T-cell (primary cell): ENCODE measurements around the gene CDKN2AIP. TPM values are rescaled to one million over a fixed set of nuclear protein-coding genes. Genes with fewer than 3 reads are reported as not detected.
A peak's percentile ranks its signal among the peaks of the same experiment; 100 is the strongest.

ENCODE experiments used
- ATAC-seq, 4 experiments: fragments of 200-7000 bp in 3 of 4; fragments of 150-1000 bp in 1 of 4; cut with Tn5 transposase; replicated peaks in 1 of 4; 1 replicate in 3 of 4; 2 replicates in 1 of 4; pipeline ENCODE4 v1.10.0; 2021; ENCODE audit warnings: moderate library complexity in 3 of 4, mild to moderate bottlenecking in 2 of 4, moderate number of reproducible peaks in 1 of 4
- CTCF ChIA-PET, 2 donors: fragments of 300-600 bp; sonication (Branson Sonifier 250); formaldehyde crosslinking; loops; one replicate each; lab custom pipeline; 2022; ENCODE audit warnings: antibody characterized with exemption in 2 of 2; lab: Charles Lee
- POLR2A ChIA-PET, 2 donors: fragments of 300-600 bp; sonication (Branson Sonifier 250); formaldehyde crosslinking; loops; one replicate each; lab custom pipeline; 2022; ENCODE audit warnings: antibody characterized with exemption in 2 of 2; lab: Charles Lee
- DNase-seq, 35 experiments: peaks; one replicate each; pipeline versions ENCODE4 v3.0.0 to v3.0.0-alpha.2; 2013 to 2023
- H3K27ac ChIP-seq: one replicate; pipeline ENCODE4 v1.5.1; 2013; ENCODE audit warnings: low read length
- H3K27me3 ChIP-seq, 2 experiments: replicated peaks in 1 of 2; 1 replicate in 1 of 2; 2 replicates in 1 of 2; pipeline versions ENCODE4 v1.6.1 to v1.7.0; 2013; ENCODE audit warnings: low read length in 1 of 2, mixed read lengths in 1 of 2; ENCODE audit not compliant: control insufficient read depth in 2 of 2, insufficient read depth in 2 of 2; ENCODE audit errors: extremely low read depth in 1 of 2
- H3K36me3 ChIP-seq, 2 donors: 1 replicate in 1 of 2; 2 replicates in 1 of 2; pipeline versions ENCODE4 v1.6.1 to v1.7.0; 2013; ENCODE audit warnings: low read length in 1 of 2; ENCODE audit not compliant: control insufficient read depth in 2 of 2, insufficient read depth in 1 of 2; ENCODE audit errors: extremely low read depth in 1 of 2
- H3K4me1 ChIP-seq, 2 experiments: 1 replicate in 1 of 2; 2 replicates in 1 of 2; pipeline versions ENCODE4 v1.6.1 to v1.7.0; 2013; ENCODE audit warnings: low read length in 2 of 2, mixed read lengths in 1 of 2; ENCODE audit not compliant: insufficient read depth in 2 of 2, control insufficient read depth in 1 of 2; ENCODE audit errors: extremely low read depth in 1 of 2
- H3K4me3 ChIP-seq, 2 donors: 1 replicate in 1 of 2; 2 replicates in 1 of 2; pipeline versions ENCODE4 v1.5.1 to v1.7.0; 2013; ENCODE audit warnings: mild to moderate bottlenecking in 2 of 2, low read length in 1 of 2, moderate library complexity in 1 of 2; ENCODE audit not compliant: control insufficient read depth in 1 of 2; ENCODE audit errors: extremely low read depth in 1 of 2
- H3K9me3 ChIP-seq: 2 replicates; pipeline ENCODE4 v1.7.0; 2013
- H3K27ac Mint-ChIP-seq, 2 donors: one replicate each; pipeline ENCODE4 v1.8.0; 2020 to 2021; ENCODE audit warnings: mild to moderate bottlenecking in 2 of 2, mixed read lengths in 2 of 2
- H3K27me3 Mint-ChIP-seq, 2 donors: one replicate each; pipeline ENCODE4 v1.8.0; 2021 to 2022; ENCODE audit warnings: mixed read lengths in 2 of 2
- H3K36me3 Mint-ChIP-seq: one replicate; pipeline ENCODE4 v1.8.0; 2021; ENCODE audit warnings: mixed read lengths
- H3K4me1 Mint-ChIP-seq, 3 donors: one replicate each; pipeline ENCODE4 v1.8.0; 2020 to 2022; ENCODE audit warnings: mixed read lengths in 3 of 3, mild to moderate bottlenecking in 1 of 3
- H3K4me3 Mint-ChIP-seq, 3 donors: one replicate each; pipeline ENCODE4 v1.8.0; 2020 to 2022; ENCODE audit warnings: mild to moderate bottlenecking in 3 of 3, mixed read lengths in 3 of 3, moderate library complexity in 3 of 3
- H3K9me3 Mint-ChIP-seq, 3 donors: one replicate each; pipeline ENCODE4 v1.8.0; 2020 to 2022; ENCODE audit warnings: mixed read lengths in 3 of 3
- WGBS: methylation state at CpG from one replicate; pipeline ENCODE4 v1.1.5; 2013; ENCODE audit warnings: missing lambda C conversion rate; ENCODE audit not compliant: insufficient coverage; 5-methylcytosine and 5-hydroxymethylcytosine counted together
- total RNA-seq, 35 experiments: library from RNA in 6 of 35; stranded (reverse) in 6 of 35; fragments of 120-200 nt in 1 of 35; gene quantifications; one replicate each; pipeline versions ENCODE4 v1.2.1 to v1.2.4 and lab custom pipeline; 2013 to 2026

Gene CDKN2AIP
- total RNA-seq, 5 donors from 2014 or later (not counting 1 experiment from before 2014, with no cell fraction given), result 33.0 to 46.6 (median 42.7) TPM

GRCh38 chr4:183403961-183404360 is 40.5 kb upstream of the CDKN2AIP start:
- Histone ChIP-seq H3K27ac (no peak overlapping the region), H3K4me1 (peaks cover 0 to 7% of the 10 kb centered on the region in 2 experiments), H3K27me3 (peaks cover 0 to 8% of the 10 kb centered on the region in 2 experiments), H3K9me3 (no peaks in the 10 kb centered on the region), H3K4me3 (no peak overlapping the region), H3K36me3 (no peaks in the 10 kb centered on the region)
- no peak for ATAC-seq
- no peak overlapping the region for H3K27ac Mint-ChIP-seq
- ChIA-PET CTCF (no interaction called here), POLR2A (no interaction called here)
- no peaks in the 10 kb centered on the region for H3K36me3 Mint-ChIP-seq
- no peak overlapping the region for H3K4me3 Mint-ChIP-seq
- H3K27me3 Mint-ChIP-seq, result peaks cover 0 to 3% of the 10 kb centered on the region in 2 donors
- WGBS, result 91% methylated on average over 4 of the region's 4 CpGs
- no peaks in the 10 kb centered on the region for H3K9me3 Mint-ChIP-seq
- H3K4me1 Mint-ChIP-seq, result peaks cover 12 to 28% (median 20%) of the 10 kb centered on the region in 3 donors
- no peak for DNase-seq

GRCh38 chr4:183405303-183405702 is 39.1 kb upstream of the CDKN2AIP start:
- Mint-ChIP-seq H3K9me3 (no peaks in the 10 kb centered on the region), H3K4me1 (peaks cover 12 to 20% (median 16%) of the 10 kb centered on the region in 3 donors), H3K27ac (no peak overlapping the region), H3K36me3 (no peaks in the 10 kb centered on the region), H3K4me3 (peak overlapping the region in 1 of 3 donors; percentile 53), H3K27me3 (peaks cover 0 to under 1% of the 10 kb centered on the region in 2 donors)
- H3K27ac ChIP-seq, result no peak overlapping the region
- WGBS, result 64% methylated on average over 4 of the region's 11 CpGs
- H3K4me1 ChIP-seq, result peaks cover 0 to 3% of the 10 kb centered on the region in 2 experiments
- H3K9me3 ChIP-seq, result no peaks in the 10 kb centered on the region
- ATAC-seq, result no peak
- H3K4me3 ChIP-seq, result no peak overlapping the region
- DNase-seq, result no peak
- ChIA-PET CTCF (interaction anchor here (0.6 to 0.7 kb wide), 5 partner anchors 54 to 558 kb away, joined by 3 to 8 read pairs (median 4); no protein-coding TSS in a partner anchor), POLR2A (no interaction called here)
- H3K27me3 ChIP-seq, result peaks cover 0 to 2% of the 10 kb centered on the region in 2 experiments
- H3K36me3 ChIP-seq, result no peaks in the 10 kb centered on the region

- ATAC-seq, result peak; percentile 92 to 99 (median 96)
- 0% methylated on average over 32 of the region's 32 CpGs for WGBS
- POLR2A ChIA-PET, result interaction anchor here in 1 of 2 donors (0.6 to 0.9 kb wide), 2 partner anchors 37 to 1998 kb away, joined by 3 to 5 read pairs; no protein-coding TSS in a partner anchor
These were observed 37.3 kb upstream of the CDKN2AIP start for GRCh38 chr4:183407128-183407585.

DNA sequence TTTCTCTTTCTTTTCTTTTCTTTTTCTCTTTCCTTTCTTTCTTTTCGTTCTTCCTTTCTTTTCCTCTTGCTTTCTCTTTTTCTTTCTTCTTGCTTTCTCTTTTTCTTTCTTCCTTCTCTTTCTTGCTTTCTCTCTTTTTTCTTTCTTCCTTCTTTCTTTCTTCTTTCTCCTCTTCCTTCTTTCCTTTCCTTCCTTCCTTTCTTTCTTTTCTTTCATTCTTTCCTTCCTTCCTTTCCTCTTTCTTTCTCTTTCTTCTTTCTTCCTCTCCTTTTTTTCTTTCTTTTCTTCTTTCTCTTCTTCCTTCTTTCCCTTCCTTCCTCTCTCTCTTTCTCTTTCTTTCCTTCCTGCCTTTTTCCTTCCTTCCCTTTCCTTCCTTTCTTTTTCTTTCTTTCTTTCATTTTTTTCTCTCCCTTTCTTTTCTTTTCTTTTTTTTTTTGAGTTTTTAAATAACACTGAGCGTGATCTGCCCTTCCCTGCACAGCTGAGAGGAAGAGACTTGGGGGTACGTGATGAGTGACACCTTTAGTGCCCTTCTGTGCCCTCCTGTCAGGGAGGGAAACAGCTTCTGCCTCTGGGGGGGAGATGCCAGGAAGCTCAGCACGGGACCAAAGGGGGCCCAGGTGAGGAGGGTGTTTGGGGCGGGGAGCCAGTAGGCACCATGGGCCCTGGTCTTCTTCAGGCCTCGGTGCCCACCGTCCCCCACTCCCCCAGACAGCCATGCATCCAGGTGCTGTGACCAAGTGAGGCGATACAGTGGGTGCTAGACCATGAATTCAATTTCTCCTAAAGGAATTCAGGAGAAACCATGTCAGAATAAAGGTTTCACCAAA is 36.6 kb upstream of the CDKN2AIP start:
- H3K4me1 Mint-ChIP-seq, result peaks cover 12 to 18% (median 16%) of the 10 kb centered on the region in 3 donors
- ChIA-PET CTCF (interaction anchor here in 1 of 2 donors (0.6 to 1.4 kb wide), 7 partner anchors 12 to 597 kb away, joined by 3 to 9 read pairs (median 4); no protein-coding TSS in a partner anchor), POLR2A (no interaction called here)
- Histone ChIP-seq H3K27ac (peak overlapping the region; percentile 84), H3K36me3 (no peaks in the 10 kb centered on the region), H3K9me3 (no peaks in the 10 kb centered on the region), H3K4me1 (peaks cover 0 to 3% of the 10 kb centered on the region in 2 experiments), H3K27me3 (peaks cover 0 to 2% of the 10 kb centered on the region in 2 experiments), H3K4me3 (peak overlapping the region; percentile 60 to 72)
- WGBS, result 78% methylated on average over 6 of the region's 8 CpGs
- H3K4me3 Mint-ChIP-seq, result peak overlapping the region; percentile 68 to 82 (median 78)
- DNase-seq (no peak), ATAC-seq (no peak)
- H3K36me3 Mint-ChIP-seq, result no peaks in the 10 kb centered on the region
- no peaks in the 10 kb centered on the region for H3K9me3 Mint-ChIP-seq
- H3K27me3 Mint-ChIP-seq, result no peaks in the 10 kb centered on the region
- H3K27ac Mint-ChIP-seq, result peak overlapping the region; percentile 85 to 91

More at GRCh38 chr4:183407128-183407585, 37.3 kb upstream of the CDKN2AIP start:
- Histone ChIP-seq H3K36me3 (no peaks in the 10 kb centered on the region), H3K9me3 (no peaks in the 10 kb centered on the region), H3K27ac (peak overlapping the region; percentile 84), H3K4me3 (peak overlapping the region; percentile 60 to 72), H3K27me3 (peaks cover 0 to 2% of the 10 kb centered on the region in 2 experiments), H3K4me1 (peaks cover 0 to 3% of the 10 kb centered on the region in 2 experiments)
- Mint-ChIP-seq H3K4me1 (peaks cover 12 to 18% (median 16%) of the 10 kb centered on the region in 3 donors), H3K9me3 (no peaks in the 10 kb centered on the region), H3K36me3 (no peaks in the 10 kb centered on the region), H3K4me3 (peak overlapping the region; percentile 68 to 82 (median 78)), H3K27me3 (no peaks in the 10 kb centered on the region), H3K27ac (peak overlapping the region; percentile 85 to 91)
- CTCF ChIA-PET, result interaction anchor here in 1 of 2 donors (0.6 to 1.4 kb wide), 5 partner anchors 11 to 92 kb away, joined by 3 to 9 read pairs (median 3); no protein-coding TSS in a partner anchor
- peak; percentile 77 to 95 (median 88) for DNase-seq

DNA sequence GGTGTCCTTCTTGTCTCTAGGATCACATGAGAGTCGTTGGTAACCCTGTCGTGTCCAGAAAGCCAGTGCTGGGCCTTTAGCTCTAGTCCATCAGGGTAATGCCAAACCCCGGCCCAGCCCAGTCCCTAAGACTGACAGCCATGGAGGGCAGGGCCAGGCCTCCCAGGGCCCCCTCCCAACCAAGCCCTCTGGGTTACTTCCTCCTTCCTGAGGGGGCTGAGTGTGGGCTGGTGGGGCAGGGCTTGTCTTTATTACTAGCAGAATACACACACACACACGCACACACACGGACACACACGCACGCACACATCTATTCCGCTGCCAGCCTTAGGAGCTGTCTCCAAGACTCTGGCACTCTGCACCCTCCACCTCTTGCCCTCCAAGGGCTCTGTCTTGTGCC is 35.6 kb upstream of the CDKN2AIP start:
- H3K9me3 ChIP-seq, result no peaks in the 10 kb centered on the region
- no peak overlapping the region for H3K27ac ChIP-seq
- peaks cover 0 to 2% of the 10 kb centered on the region in 2 experiments for H3K27me3 ChIP-seq
- no peak overlapping the region for H3K4me3 ChIP-seq
- H3K4me3 Mint-ChIP-seq, result peak overlapping the region in 1 of 3 donors; percentile 21
- peak overlapping the region; percentile 25 to 91 for H3K27ac Mint-ChIP-seq
- H3K9me3 Mint-ChIP-seq, result no peaks in the 10 kb centered on the region
- H3K36me3 Mint-ChIP-seq, result no peaks in the 10 kb centered on the region
- no peak for ATAC-seq
- 69% methylated on average over 3 of the region's 8 CpGs for WGBS
- ChIA-PET CTCF (interaction anchor here (0.5 to 1.4 kb wide), 4 partner anchors 13 to 470 kb away, joined by 3 to 9 read pairs (median 4); no protein-coding TSS in a partner anchor), POLR2A (interaction anchor here (0.5 to 0.6 kb wide), 2 partner anchors 16 kb away, joined by 3 to 7 read pairs; no protein-coding TSS in a partner anchor)
- no peaks in the 10 kb centered on the region for H3K27me3 Mint-ChIP-seq
- no peaks in the 10 kb centered on the region for H3K36me3 ChIP-seq
- H3K4me1 Mint-ChIP-seq, result peaks cover 12 to 18% (median 16%) of the 10 kb centered on the region in 3 donors
- peaks cover 0 to 3% of the 10 kb centered on the region in 2 experiments for H3K4me1 ChIP-seq
- DNase-seq, result no peak

DNA sequence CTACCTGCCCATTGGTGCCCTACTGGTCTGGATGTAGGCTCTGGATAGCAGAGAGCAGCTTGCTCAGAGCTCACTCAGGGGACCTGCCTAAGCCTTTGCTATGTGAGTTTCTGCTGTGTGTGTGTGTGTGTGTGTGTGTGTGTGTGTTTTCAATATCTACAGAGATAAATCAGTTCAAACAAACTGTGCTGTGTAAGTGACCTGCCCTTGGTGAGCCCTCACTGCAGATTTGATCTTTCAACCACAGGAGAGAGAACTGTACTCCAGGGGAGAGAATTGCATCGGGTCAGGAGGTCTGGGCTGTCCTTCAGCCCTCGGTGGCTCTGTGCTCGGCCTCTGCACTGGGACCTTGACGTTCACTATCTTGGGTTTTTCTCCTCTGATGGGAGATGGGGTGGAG is 35.0 kb upstream of the CDKN2AIP start:
- H3K36me3 ChIP-seq, result no peaks in the 10 kb centered on the region
- WGBS, result no CpG with 5 or more reads among the region's 4 CpGs
- no peak for DNase-seq
- peaks cover 0 to 2% of the 10 kb centered on the region in 2 experiments for H3K27me3 ChIP-seq
- no peaks in the 10 kb centered on the region for H3K27me3 Mint-ChIP-seq
- CTCF ChIA-PET, result no interaction called here
- no peaks in the 10 kb centered on the region for H3K36me3 Mint-ChIP-seq
- no peak overlapping the region for H3K4me3 ChIP-seq
- H3K27ac Mint-ChIP-seq, result no peak overlapping the region
- peaks cover 12 to 18% (median 16%) of the 10 kb centered on the region in 3 donors for H3K4me1 Mint-ChIP-seq
- no peaks in the 10 kb centered on the region for H3K9me3 Mint-ChIP-seq
- POLR2A ChIA-PET, result interaction anchor here in 1 of 2 donors (0.6 kb wide), 1 partner anchor 15 kb away, joined by 3 read pairs; no protein-coding TSS in a partner anchor
- no peaks in the 10 kb centered on the region for H3K9me3 ChIP-seq
- H3K4me3 Mint-ChIP-seq, result no peak overlapping the region
- ATAC-seq, result no peak
- H3K27ac ChIP-seq, result no peak overlapping the region
- peaks cover 0 to 3% of the 10 kb centered on the region in 2 experiments for H3K4me1 ChIP-seq
